GM12878 (cell line): Measurements from ENCODE around the gene S100A14.

ENCODE experiments used
- CBX5 ChIP-seq: sonication (generic); IDR thresholded peaks from 2 replicates; pipeline ENCODE4 v1.6.1; 2016; ENCODE audit warnings: low read depth, moderate library complexity, mild to moderate bottlenecking, inconsistent platforms
- CREM ChIP-seq: IDR thresholded peaks from 2 replicates; pipeline ENCODE4 v1.6.1; 2014; ENCODE audit warnings: antibody characterized with exemption, low read depth
- FOS ChIP-seq: IDR thresholded peaks from 3 replicates; pipeline ENCODE4 v1.6.1; 2011; ENCODE audit warnings: borderline replicate concordance; ENCODE audit not compliant: insufficient read length; ENCODE audit errors: extremely low read depth
- MXI1 ChIP-seq: fragments of 150-350 bp; IDR thresholded peaks from 2 replicates; pipeline ENCODE4 v1.6.1; 2011; ENCODE audit warnings: low read depth, mild to moderate bottlenecking, inconsistent platforms, low read length, improper control_type of control experiment
- NR2F1 ChIP-seq: fragments of 450-650 bp; conservative IDR thresholded peaks from 2 replicates; pipeline ENCODE4 v1.6.1; 2017; ENCODE audit warnings: mild to moderate bottlenecking
- POLR2A ChIP-seq: IDR thresholded peaks from 2 replicates; pipeline ENCODE4 v1.6.1; 2011; ENCODE audit warnings: low read depth, mild to moderate bottlenecking, low read length
- SP1 ChIP-seq: IDR thresholded peaks from one replicate; pipeline ENCODE4 v1.6.1; 2011; ENCODE audit warnings: low read depth, low read length
- SPI1 ChIP-seq: IDR thresholded peaks from 2 replicates; pipeline ENCODE4 v1.6.1; 2011; ENCODE audit warnings: low read depth, mild to moderate bottlenecking, low read length, moderate library complexity, borderline replicate concordance; ENCODE audit not compliant: insufficient read depth
- SREBF2 ChIP-seq: IDR thresholded peaks from 2 replicates; pipeline ENCODE4 v1.6.1; 2012; ENCODE audit warnings: mild to moderate bottlenecking, low read length
- TBL1XR1 ChIP-seq: IDR thresholded peaks from 2 replicates; pipeline ENCODE4 v1.6.1; 2012; ENCODE audit warnings: low read depth, low read length, improper control_type of control experiment
- TF ChIP-seq, protein P1 (sequence below): IDR thresholded peaks from 2 replicates; pipeline ENCODE4 v1.6.1; 2011; ENCODE audit warnings: low read depth, low read length, improper control_type of control experiment, borderline replicate concordance
- TF ChIP-seq, protein P2 (sequence below), 3 experiments: IDR thresholded peaks in 2 of 3; conservative IDR thresholded peaks in 1 of 3; 2 replicates each; pipeline ENCODE4 v1.5.1; 2011; ENCODE audit warnings: low read depth in 3 of 3, low read length in 3 of 3, mild to moderate bottlenecking in 3 of 3, control low read depth in 2 of 3, moderate library complexity in 2 of 3, inconsistent platforms in 1 of 3, mixed read lengths in 1 of 3; ENCODE audit not compliant: control insufficient read depth in 2 of 3, insufficient read depth in 1 of 3; ENCODE audit errors: extremely low read depth in 1 of 3
- TF ChIP-seq, protein P3 (sequence below): fragments of 450-650 bp; formaldehyde crosslinking; IDR thresholded peaks from 2 replicates; pipeline ENCODE4 v1.5.0; 2022; ENCODE audit warnings: mild to moderate bottlenecking, missing genetic modification characterization
- TF ChIP-seq, protein P4 (sequence below): fragments of 450-650 bp; IDR thresholded peaks from 2 replicates; pipeline ENCODE4 v1.6.1; 2018; ENCODE audit warnings: borderline replicate concordance, mild to moderate bottlenecking; ENCODE audit not compliant: partially characterized antibody

DNA sequence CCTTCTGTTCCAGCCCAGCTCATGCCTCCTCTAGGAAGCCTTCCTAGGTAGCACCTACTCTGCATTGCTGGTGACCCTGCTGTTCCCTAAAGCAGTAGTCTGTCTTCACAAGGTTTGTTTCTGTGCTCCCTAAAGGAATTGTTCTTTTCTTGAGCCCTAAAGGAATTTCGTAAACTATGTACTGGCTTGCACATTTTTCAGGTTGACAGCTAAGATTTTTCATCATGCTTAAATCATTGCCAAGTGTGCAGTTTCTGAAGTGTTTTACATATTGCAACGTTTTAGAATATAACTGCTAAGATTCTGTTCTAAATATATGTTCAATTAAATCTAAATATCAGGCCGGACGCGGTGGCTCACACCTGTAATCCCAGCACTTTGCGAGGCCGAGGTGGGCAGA, 16.3 kb downstream of the S100A14 start:
- TF ChIP-seq POLR2A = no peak
- no peak for TF ChIP-seq MXI1
- TF ChIP-seq, protein P1, sequence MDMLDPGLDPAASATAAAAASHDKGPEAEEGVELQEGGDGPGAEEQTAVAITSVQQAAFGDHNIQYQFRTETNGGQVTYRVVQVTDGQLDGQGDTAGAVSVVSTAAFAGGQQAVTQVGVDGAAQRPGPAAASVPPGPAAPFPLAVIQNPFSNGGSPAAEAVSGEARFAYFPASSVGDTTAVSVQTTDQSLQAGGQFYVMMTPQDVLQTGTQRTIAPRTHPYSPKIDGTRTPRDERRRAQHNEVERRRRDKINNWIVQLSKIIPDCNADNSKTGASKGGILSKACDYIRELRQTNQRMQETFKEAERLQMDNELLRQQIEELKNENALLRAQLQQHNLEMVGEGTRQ = no peak
- TF ChIP-seq SP1 = no peak
- TF ChIP-seq CREM = no peak
- TF ChIP-seq, protein P2, sequence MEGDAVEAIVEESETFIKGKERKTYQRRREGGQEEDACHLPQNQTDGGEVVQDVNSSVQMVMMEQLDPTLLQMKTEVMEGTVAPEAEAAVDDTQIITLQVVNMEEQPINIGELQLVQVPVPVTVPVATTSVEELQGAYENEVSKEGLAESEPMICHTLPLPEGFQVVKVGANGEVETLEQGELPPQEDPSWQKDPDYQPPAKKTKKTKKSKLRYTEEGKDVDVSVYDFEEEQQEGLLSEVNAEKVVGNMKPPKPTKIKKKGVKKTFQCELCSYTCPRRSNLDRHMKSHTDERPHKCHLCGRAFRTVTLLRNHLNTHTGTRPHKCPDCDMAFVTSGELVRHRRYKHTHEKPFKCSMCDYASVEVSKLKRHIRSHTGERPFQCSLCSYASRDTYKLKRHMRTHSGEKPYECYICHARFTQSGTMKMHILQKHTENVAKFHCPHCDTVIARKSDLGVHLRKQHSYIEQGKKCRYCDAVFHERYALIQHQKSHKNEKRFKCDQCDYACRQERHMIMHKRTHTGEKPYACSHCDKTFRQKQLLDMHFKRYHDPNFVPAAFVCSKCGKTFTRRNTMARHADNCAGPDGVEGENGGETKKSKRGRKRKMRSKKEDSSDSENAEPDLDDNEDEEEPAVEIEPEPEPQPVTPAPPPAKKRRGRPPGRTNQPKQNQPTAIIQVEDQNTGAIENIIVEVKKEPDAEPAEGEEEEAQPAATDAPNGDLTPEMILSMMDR (IDR thresholded peaks at IDR 0.05 in 2 of 3, conservative IDR thresholded peaks at IDR 0.05 in 1 of 3; ENCODE audit: control insufficient read depth in 2 of 3, extremely low read depth in 1 of 3, insufficient read depth in 1 of 3, low read depth in 3 of 3, low read length in 3 of 3) = no peak
- no peak for TF ChIP-seq SPI1
- TF ChIP-seq NR2F1 = no peak
- TF ChIP-seq, protein P3, sequence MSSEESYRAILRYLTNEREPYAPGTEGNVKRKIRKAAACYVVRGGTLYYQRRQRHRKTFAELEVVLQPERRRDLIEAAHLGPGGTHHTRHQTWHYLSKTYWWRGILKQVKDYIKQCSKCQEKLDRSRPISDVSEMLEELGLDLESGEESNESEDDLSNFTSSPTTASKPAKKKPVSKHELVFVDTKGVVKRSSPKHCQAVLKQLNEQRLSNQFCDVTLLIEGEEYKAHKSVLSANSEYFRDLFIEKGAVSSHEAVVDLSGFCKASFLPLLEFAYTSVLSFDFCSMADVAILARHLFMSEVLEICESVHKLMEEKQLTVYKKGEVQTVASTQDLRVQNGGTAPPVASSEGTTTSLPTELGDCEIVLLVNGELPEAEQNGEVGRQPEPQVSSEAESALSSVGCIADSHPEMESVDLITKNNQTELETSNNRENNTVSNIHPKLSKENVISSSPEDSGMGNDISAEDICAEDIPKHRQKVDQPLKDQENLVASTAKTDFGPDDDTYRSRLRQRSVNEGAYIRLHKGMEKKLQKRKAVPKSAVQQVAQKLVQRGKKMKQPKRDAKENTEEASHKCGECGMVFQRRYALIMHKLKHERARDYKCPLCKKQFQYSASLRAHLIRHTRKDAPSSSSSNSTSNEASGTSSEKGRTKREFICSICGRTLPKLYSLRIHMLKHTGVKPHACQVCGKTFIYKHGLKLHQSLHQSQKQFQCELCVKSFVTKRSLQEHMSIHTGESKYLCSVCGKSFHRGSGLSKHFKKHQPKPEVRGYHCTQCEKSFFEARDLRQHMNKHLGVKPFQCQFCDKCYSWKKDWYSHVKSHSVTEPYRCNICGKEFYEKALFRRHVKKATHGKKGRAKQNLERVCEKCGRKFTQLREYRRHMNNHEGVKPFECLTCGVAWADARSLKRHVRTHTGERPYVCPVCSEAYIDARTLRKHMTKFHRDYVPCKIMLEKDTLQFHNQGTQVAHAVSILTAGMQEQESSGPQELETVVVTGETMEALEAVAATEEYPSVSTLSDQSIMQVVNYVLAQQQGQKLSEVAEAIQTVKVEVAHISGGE (CRISPR knock-in tag) = no peak
- TF ChIP-seq TBL1XR1 = no peak
- TF ChIP-seq SREBF2 = no peak
- no peak for TF ChIP-seq CBX5
- TF ChIP-seq, protein P4, sequence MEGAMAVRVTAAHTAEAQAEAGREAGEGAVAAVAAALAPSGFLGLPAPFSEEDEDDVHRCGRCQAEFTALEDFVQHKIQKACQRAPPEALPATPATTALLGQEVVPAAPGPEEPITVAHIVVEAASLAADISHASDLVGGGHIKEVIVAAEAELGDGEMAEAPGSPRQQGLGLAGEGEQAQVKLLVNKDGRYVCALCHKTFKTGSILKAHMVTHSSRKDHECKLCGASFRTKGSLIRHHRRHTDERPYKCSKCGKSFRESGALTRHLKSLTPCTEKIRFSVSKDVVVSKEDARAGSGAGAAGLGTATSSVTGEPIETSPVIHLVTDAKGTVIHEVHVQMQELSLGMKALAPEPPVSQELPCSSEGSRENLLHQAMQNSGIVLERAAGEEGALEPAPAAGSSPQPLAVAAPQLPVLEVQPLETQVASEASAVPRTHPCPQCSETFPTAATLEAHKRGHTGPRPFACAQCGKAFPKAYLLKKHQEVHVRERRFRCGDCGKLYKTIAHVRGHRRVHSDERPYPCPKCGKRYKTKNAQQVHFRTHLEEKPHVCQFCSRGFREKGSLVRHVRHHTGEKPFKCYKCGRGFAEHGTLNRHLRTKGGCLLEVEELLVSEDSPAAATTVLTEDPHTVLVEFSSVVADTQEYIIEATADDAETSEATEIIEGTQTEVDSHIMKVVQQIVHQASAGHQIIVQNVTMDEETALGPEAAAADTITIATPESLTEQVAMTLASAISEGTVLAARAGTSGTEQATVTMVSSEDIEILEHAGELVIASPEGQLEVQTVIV = no peak
- TF ChIP-seq FOS = no peak
